B cell (primary cell): Measurements from ENCODE around the gene MPZL2.

ENCODE experiments used
- EZH2 ChIP-seq: IDR thresholded peaks from 2 replicates; pipeline ENCODE4 v1.6.1; 2012; ENCODE audit warnings: borderline replicate concordance, low read depth, mild to moderate bottlenecking, moderate library complexity, low read length; ENCODE audit not compliant: insufficient read depth, poor library complexity, severe bottlenecking
- TF ChIP-seq, protein P1 (sequence below): fragments of 200-600 bp; IDR thresholded peaks from one replicate; pipeline ENCODE4 v1.8.0; 2022; ENCODE audit warnings: antibody characterized with exemption, mild to moderate bottlenecking

DNA sequence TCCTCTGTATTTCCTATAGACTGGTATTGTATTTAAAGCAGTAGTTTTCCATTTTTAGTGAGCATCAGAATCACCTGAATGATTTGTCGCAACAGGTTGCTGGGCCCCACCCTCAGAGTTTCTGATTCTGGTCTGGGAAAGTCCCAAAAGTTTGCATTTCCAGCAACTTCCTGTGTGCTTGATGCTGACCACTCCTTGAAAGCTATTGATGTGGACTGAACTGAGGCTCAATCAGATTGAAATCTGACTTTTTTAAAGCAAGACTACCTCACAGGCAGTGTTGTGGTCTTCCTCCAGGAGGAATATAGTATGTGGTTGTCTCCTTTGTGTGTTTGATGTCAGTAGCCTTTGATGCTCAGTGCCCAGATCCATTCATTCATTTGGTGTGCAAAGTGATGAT, 17.2 kb upstream of the MPZL2 start:
- TF ChIP-seq, protein P1, sequence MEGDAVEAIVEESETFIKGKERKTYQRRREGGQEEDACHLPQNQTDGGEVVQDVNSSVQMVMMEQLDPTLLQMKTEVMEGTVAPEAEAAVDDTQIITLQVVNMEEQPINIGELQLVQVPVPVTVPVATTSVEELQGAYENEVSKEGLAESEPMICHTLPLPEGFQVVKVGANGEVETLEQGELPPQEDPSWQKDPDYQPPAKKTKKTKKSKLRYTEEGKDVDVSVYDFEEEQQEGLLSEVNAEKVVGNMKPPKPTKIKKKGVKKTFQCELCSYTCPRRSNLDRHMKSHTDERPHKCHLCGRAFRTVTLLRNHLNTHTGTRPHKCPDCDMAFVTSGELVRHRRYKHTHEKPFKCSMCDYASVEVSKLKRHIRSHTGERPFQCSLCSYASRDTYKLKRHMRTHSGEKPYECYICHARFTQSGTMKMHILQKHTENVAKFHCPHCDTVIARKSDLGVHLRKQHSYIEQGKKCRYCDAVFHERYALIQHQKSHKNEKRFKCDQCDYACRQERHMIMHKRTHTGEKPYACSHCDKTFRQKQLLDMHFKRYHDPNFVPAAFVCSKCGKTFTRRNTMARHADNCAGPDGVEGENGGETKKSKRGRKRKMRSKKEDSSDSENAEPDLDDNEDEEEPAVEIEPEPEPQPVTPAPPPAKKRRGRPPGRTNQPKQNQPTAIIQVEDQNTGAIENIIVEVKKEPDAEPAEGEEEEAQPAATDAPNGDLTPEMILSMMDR: no peak
- no peak for TF ChIP-seq EZH2
